Right kidney (tissue), 1 donor: Measurements from ENCODE around the gene CAMTA1.
"Not testable (repeated sequence)": the region's sequence is repeated elsewhere in the genome, so short reads cannot be mapped to it uniquely, and the experiment has no call there.

Experiments used
- DNase-seq: peaks from one replicate; pipeline ENCODE4 v3.0.0-alpha.2; 2016

The CAMTA1 gene

GRCh38 chr1:7317888-7318287, 532.6 kb downstream of the CAMTA1 start:
- DNase-seq = no peak

- DNase-seq = no peak
Measured at GRCh38 chr1:7319196-7319595, 533.9 kb downstream of the CAMTA1 start.

- no peak for DNase-seq
Measured at GRCh38 chr1:7320661-7321060, 535.4 kb downstream of the CAMTA1 start.

- DNase-seq = no peak
Measured at GRCh38 chr1:7322283-7322785, 537.1 kb downstream of the CAMTA1 start.

- DNase-seq = no peak
Measured at GRCh38 chr1:7322912-7323311, 537.7 kb downstream of the CAMTA1 start.

GRCh38 chr1:7325254-7325653, 540.0 kb downstream of the CAMTA1 start:
- DNase-seq = no peak

- DNase-seq = no peak
Measured at GRCh38 chr1:7326366-7326765, 541.1 kb downstream of the CAMTA1 start.

- DNase-seq = no peak
Measured at GRCh38 chr1:7327849-7328248, 542.6 kb downstream of the CAMTA1 start.

- no peak for DNase-seq
Measured at GRCh38 chr1:7329868-7330615, 544.8 kb downstream of the CAMTA1 start.

GRCh38 chr1:7330726-7331125, 545.5 kb downstream of the CAMTA1 start:
- not testable (repeated sequence) for DNase-seq

GRCh38 chr1:7331926-7332535, 546.8 kb downstream of the CAMTA1 start:
- no peak for DNase-seq

GRCh38 chr1:7333094-7333493, 547.8 kb downstream of the CAMTA1 start:
- DNase-seq = no peak

GRCh38 chr1:7333620-7334019, 548.4 kb downstream of the CAMTA1 start:
- no peak for DNase-seq

- DNase-seq = peak; percentile 32
Measured at GRCh38 chr1:7334475-7335035, 549.3 kb downstream of the CAMTA1 start.

GRCh38 chr1:7335224-7335879, 550.1 kb downstream of the CAMTA1 start:
- DNase-seq = no peak

GRCh38 chr1:7338439-7338838, 553.2 kb downstream of the CAMTA1 start:
- no peak for DNase-seq

- no peak for DNase-seq
Measured at GRCh38 chr1:7339014-7339413, 553.8 kb downstream of the CAMTA1 start.

GRCh38 chr1:7339953-7340352, 554.7 kb downstream of the CAMTA1 start:
- DNase-seq = no peak

- no peak for DNase-seq
Measured at GRCh38 chr1:7341145-7341905, 556.1 kb downstream of the CAMTA1 start.

GRCh38 chr1:7343882-7344281, 558.6 kb downstream of the CAMTA1 start:
- DNase-seq = no peak

GRCh38 chr1:7344299-7344698, 559.0 kb downstream of the CAMTA1 start:
- no peak for DNase-seq

GRCh38 chr1:7345516-7345915, 560.3 kb downstream of the CAMTA1 start:
- no peak for DNase-seq
